ENCODE data around the gene CTPS1. TPM values are rescaled to one million over a fixed set of nuclear protein-coding genes. Genes with fewer than 3 reads are reported as not detected.

Gene CTPS1
- total and polyA plus RNA-seq, 2 experiments from 2014 or later, result 18.7 to 38.0 TPM

- TF ChIP-seq CTCF (IDR thresholded peaks at IDR 0.05; ENCODE audit: low read depth, low read length), result no peak
These were observed 77.4 kb downstream of the CTPS1 start for GRCh38 chr1:41056907-41057306.

More at GRCh38 chr1:41056907-41057306, 77.4 kb downstream of the CTPS1 start:
- H3K9me3 ChIP-seq (ENCODE audit: low read depth), result no peaks in the 10 kb centered on the region
- H3K27me3 ChIP-seq, result no peaks in the 10 kb centered on the region
- H3K36me3 ChIP-seq, result peaks cover 21% of the 10 kb centered on the region
- H3K4me1 ChIP-seq (ENCODE audit: low read depth), result no peaks in the 10 kb centered on the region
- no peak overlapping the region for H3K4me3 ChIP-seq
- peak overlapping the region; percentile 39 for H3K27ac ChIP-seq
- no peak for DNase-seq (ENCODE audit: low read depth in 1 of 2, low spot score in 1 of 2)

Other genes starting within 250 kb of the CTPS1 start
- gene KCNQ4, start 195.9 kb upstream of the CTPS1 start, total RNA-seq, result 1.3 and 3.7 TPM in 2 replicates
- 0.13 and 1.0 TPM in 2 replicates for gene KCNQ4, start 195.9 kb upstream of the CTPS1 start, polyA plus RNA-seq
- 92.7 and 98.6 TPM in 2 replicates for gene CITED4, start 117.3 kb upstream of the CTPS1 start, total RNA-seq
- gene CITED4, start 117.3 kb upstream of the CTPS1 start, polyA plus RNA-seq, result 180 and 207 TPM in 2 replicates
- 1.5 and 3.0 TPM in 2 replicates for gene SLFNL1, start 42.0 kb downstream of the CTPS1 start, total RNA-seq
- 0.73 and 1.0 TPM in 2 replicates for gene SLFNL1, start 42.0 kb downstream of the CTPS1 start, polyA plus RNA-seq

Measured in cardiac muscle cell (in vitro differentiated cells and primary cell).